Hepatocyte (in vitro differentiated cells): ENCODE results near the gene PDE4B. TPM values are rescaled to one million over a fixed set of nuclear protein-coding genes. Genes with fewer than 3 reads are reported as not detected.

Experiments
- DNase-seq: peaks from one replicate; pipeline ENCODE4 v3.0.0-alpha.2; 2016; ENCODE audit warnings: low spot score
- H2AFZ ChIP-seq: fragments of 200-600 bp; sonication (generic); 2 replicates; pipeline ENCODE4 v1.6.0; 2016; ENCODE audit warnings: antibody characterized with exemption, mild to moderate bottlenecking
- H3K27ac ChIP-seq: fragments of 200-600 bp; sonication (generic); 2 replicates; pipeline ENCODE4 v1.5.1; 2016; ENCODE audit warnings: mild to moderate bottlenecking
- H3K27me3 ChIP-seq: fragments of 200-600 bp; sonication (generic); 2 replicates; pipeline ENCODE4 v1.6.1; 2016
- H3K36me3 ChIP-seq: fragments of 200-600 bp; sonication (generic); replicated peaks from 2 replicates; pipeline ENCODE4 v1.5.1; 2016; ENCODE audit warnings: low read depth; ENCODE audit not compliant: insufficient read depth
- H3K4me1 ChIP-seq: fragments of 200-600 bp; sonication (generic); 2 replicates; pipeline ENCODE4 v1.5.1; 2016; ENCODE audit warnings: mild to moderate bottlenecking, moderate library complexity; ENCODE audit not compliant: insufficient read depth
- H3K4me2 ChIP-seq: fragments of 200-600 bp; sonication (generic); 2 replicates; pipeline ENCODE4 v1.6.0; 2016
- H3K4me3 ChIP-seq: fragments of 200-600 bp; sonication (generic); 2 replicates; pipeline ENCODE4 v1.5.1; 2016; ENCODE audit warnings: mild to moderate bottlenecking
- H3K79me2 ChIP-seq: fragments of 200-600 bp; sonication (generic); 2 replicates; pipeline ENCODE4 v1.6.0; 2017; ENCODE audit warnings: mild to moderate bottlenecking
- H3K9me2 ChIP-seq: fragments of 200-600 bp; sonication (generic); replicated peaks from 2 replicates; pipeline ENCODE4 v1.6.0; 2017; ENCODE audit warnings: mild to moderate bottlenecking; ENCODE audit not compliant: insufficient read depth
- H3K9me3 ChIP-seq: fragments of 200-600 bp; sonication (generic); 2 replicates; pipeline ENCODE4 v1.5.1; 2016; ENCODE audit warnings: low read depth, mild to moderate bottlenecking
- H4K20me1 ChIP-seq: fragments of 200-600 bp; sonication (generic); 2 replicates; pipeline ENCODE4 v1.6.0; 2016; ENCODE audit warnings: mild to moderate bottlenecking; ENCODE audit not compliant: insufficient read depth, poor library complexity, severe bottlenecking
- CTCF ChIP-seq: fragments of 200-600 bp; sonication (generic); IDR thresholded peaks from 2 replicates; pipeline ENCODE4 v1.5.1; 2016; ENCODE audit warnings: antibody characterized with exemption, mild to moderate bottlenecking; ENCODE audit not compliant: poor library complexity
- EZH2 ChIP-seq: fragments of 200-600 bp; sonication (generic); IDR thresholded peaks from 2 replicates; pipeline ENCODE4 v1.6.1; 2016; ENCODE audit warnings: antibody characterized with exemption, mild to moderate bottlenecking, borderline replicate concordance
- EZH2phosphoT487 ChIP-seq: fragments of 200-600 bp; sonication (generic); IDR thresholded peaks from one replicate; pipeline ENCODE4 v1.6.1; 2018; ENCODE audit warnings: antibody characterized with exemption, mild to moderate bottlenecking, low read depth, moderate library complexity; ENCODE audit not compliant: unreplicated experiment, severe bottlenecking
- WGBS: methylation state at CpG from one replicate; pipeline ENCODE4 v1.1.6; 2016; ENCODE audit warnings: low lambda C conversion rate; ENCODE audit errors: missing lambda C conversion rate; 5-methylcytosine and 5-hydroxymethylcytosine counted together
- polyA plus RNA-seq: library from polyadenylated mRNA; unstranded; fragments of >200 nt; fragmentation: Nextera tagmentation; extraction: Ambion mirVana; gene quantifications from 2 replicates; pipeline ENCODE4 v1.2.1, GENCODE V29; 2016
- total RNA-seq: library from RNA; depleted of rRNA; stranded (reverse); fragments of >200 nt; gene quantifications from 2 replicates; pipeline ENCODE4 v1.2.3, GENCODE V29; 2014

PDE4B gene
- total and polyA plus RNA-seq, 2 experiments from 2014 or later = 1.8 to 3.4 TPM

GRCh38 chr1:66248746-66249145, 456.1 kb downstream of the PDE4B start:
- no peak overlapping the region for H2AFZ ChIP-seq
- H4K20me1 ChIP-seq = no peaks in the 10 kb centered on the region
- no peaks in the 10 kb centered on the region for H3K79me2 ChIP-seq
- no peak overlapping the region for H3K4me3 ChIP-seq
- H3K9me3 ChIP-seq = no peaks in the 10 kb centered on the region
- H3K9me2 ChIP-seq = no peaks in the 10 kb centered on the region
- no peaks in the 10 kb centered on the region for H3K36me3 ChIP-seq
- no peaks in the 10 kb centered on the region for H3K4me1 ChIP-seq
- no peak for TF ChIP-seq EZH2phosphoT487
- TF ChIP-seq CTCF = no peak
- TF ChIP-seq EZH2 = no peak
- no peak overlapping the region for H3K4me2 ChIP-seq
- no peaks in the 10 kb centered on the region for H3K27me3 ChIP-seq
- no peak overlapping the region for H3K27ac ChIP-seq
- DNase-seq = no peak
- WGBS = 18% methylated on average over 1 of the region's 1 CpG

- Histone ChIP-seq H3K79me2 (no peaks in the 10 kb centered on the region), H3K4me2 (no peak overlapping the region), H3K27me3 (no peaks in the 10 kb centered on the region), H3K9me2 (no peaks in the 10 kb centered on the region), H2AFZ (no peak overlapping the region), H3K27ac (peak overlapping the region; percentile 41), H3K36me3 (no peaks in the 10 kb centered on the region), H4K20me1 (no peaks in the 10 kb centered on the region), H3K4me3 (no peak overlapping the region), H3K4me1 (no peaks in the 10 kb centered on the region), H3K9me3 (no peaks in the 10 kb centered on the region)
- WGBS = 98% methylated on average over 3 of the region's 3 CpGs
- TF ChIP-seq CTCF (no peak), EZH2phosphoT487 (no peak), EZH2 (no peak)
- no peak for DNase-seq
Observed at GRCh38 chr1:66250075-66250474, 457.4 kb downstream of the PDE4B start.

- H3K4me3 ChIP-seq = no peak overlapping the region
- peak overlapping the region; percentile 41 for H3K27ac ChIP-seq
- H3K9me2 ChIP-seq = no peaks in the 10 kb centered on the region
- H3K27me3 ChIP-seq = no peaks in the 10 kb centered on the region
- no peaks in the 10 kb centered on the region for H4K20me1 ChIP-seq
- peak; percentile 32 for DNase-seq
- TF ChIP-seq EZH2 (no peak), CTCF (no peak), EZH2phosphoT487 (no peak)
- 55% methylated on average over 2 of the region's 2 CpGs for WGBS
- no peaks in the 10 kb centered on the region for H3K36me3 ChIP-seq
- no peak overlapping the region for H2AFZ ChIP-seq
- H3K79me2 ChIP-seq = no peaks in the 10 kb centered on the region
- H3K4me1 ChIP-seq = no peaks in the 10 kb centered on the region
- no peaks in the 10 kb centered on the region for H3K9me3 ChIP-seq
- H3K4me2 ChIP-seq = no peak overlapping the region
Observed at GRCh38 chr1:66250478-66250877, 457.8 kb downstream of the PDE4B start.

- no peak overlapping the region for H3K4me3 ChIP-seq
- TF ChIP-seq EZH2phosphoT487 (no peak), EZH2 (no peak)
- peak overlapping the region; percentile 15 for H3K27ac ChIP-seq
- no peaks in the 10 kb centered on the region for H3K79me2 ChIP-seq
- no peaks in the 10 kb centered on the region for H3K36me3 ChIP-seq
- H4K20me1 ChIP-seq = no peaks in the 10 kb centered on the region
- H3K9me3 ChIP-seq = no peaks in the 10 kb centered on the region
- H3K27me3 ChIP-seq = no peaks in the 10 kb centered on the region
- no peak overlapping the region for H3K4me2 ChIP-seq
- no peak for DNase-seq
- H3K4me1 ChIP-seq = no peaks in the 10 kb centered on the region
- H3K9me2 ChIP-seq = no peaks in the 10 kb centered on the region
- H2AFZ ChIP-seq = no peak overlapping the region
- 70% methylated on average over 1 of the region's 1 CpG for WGBS
Observed at GRCh38 chr1:66251546-66251945, 458.9 kb downstream of the PDE4B start.
